ENCODE data around the gene UAP1.

GRCh38 chr1:162554258-162554657, 7.3 kb upstream of the UAP1 start:
- TF ChIP-seq FOXP2 (optimal IDR thresholded peaks at IDR 0.05; ENCODE audit: control extremely low read depth, extremely low read length, insufficient read depth): no peak
- no peak for TF ChIP-seq EZH2 (IDR thresholded peaks at IDR 0.05)
- TF ChIP-seq POLR2AphosphoS5 (IDR thresholded peaks at IDR 0.05; ENCODE audit: borderline replicate concordance, low read depth, low read length): no peak
